Measurements from ENCODE around the gene MFSD12.
A peak's percentile ranks its signal among the peaks of the same experiment; 100 is the strongest.

Gene MFSD12

DNA sequence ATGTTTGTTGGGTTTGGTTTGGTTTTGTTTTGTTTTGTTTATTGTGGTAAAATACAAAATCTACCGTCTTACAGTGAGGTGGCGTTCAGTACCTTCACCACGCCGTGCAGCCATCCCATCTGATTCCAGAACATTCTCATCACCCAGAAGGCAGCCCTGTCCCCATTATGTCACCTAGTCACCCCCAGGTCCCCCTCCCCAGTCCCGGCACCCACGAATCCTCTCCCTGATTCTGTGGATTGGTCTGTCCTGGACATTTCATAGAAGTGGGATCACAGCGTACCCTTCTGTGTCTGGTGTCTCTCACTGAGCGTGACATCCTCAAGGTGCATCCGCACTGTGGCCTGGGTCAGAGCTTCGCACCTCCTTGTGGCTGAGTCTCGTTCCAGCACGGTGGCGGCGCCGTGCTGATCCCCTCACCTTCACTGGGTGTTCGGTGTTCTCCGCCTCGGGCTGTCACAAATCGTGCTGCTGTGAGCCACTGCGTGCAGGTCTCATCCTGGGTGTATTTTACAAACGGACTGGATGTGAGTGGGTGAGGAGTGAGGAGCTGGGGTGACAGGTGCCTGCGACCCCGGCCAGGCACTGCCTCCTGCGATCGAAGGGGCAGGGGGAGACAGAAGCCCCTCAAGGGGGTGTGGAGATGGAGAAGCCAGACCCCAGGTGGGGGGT is 19.0 kb downstream of the MFSD12 start:
- Histone ChIP-seq H3K4me1 (peaks cover 14 to 50% (median 47%) of the 10 kb centered on the region in 10 experiments; a peak in 19 of 20 replicates), H3K27ac (no peak overlapping the region), H4K20me1 (peaks cover 53 to 84% (median 68%) of the 10 kb centered on the region in 11 experiments; a peak in 21 of 22 replicates), H3K27me3 (no peaks in the 10 kb centered on the region), H3K9ac (no peak overlapping the region), H3K36me3 (peaks cover 30 to 65% (median 50%) of the 10 kb centered on the region in 11 experiments), H3K9me3 (replicated peaks in 1 of 11) (peaks cover 0 to 6% (median 0%) of the 10 kb centered on the region in 11 experiments; a peak in 4 of 22 replicates), H3K4me2 (no peak overlapping the region), H3K4me3 (no peak overlapping the region)
- no peak for TF ChIP-seq Cebpa-rat (IDR thresholded peaks at IDR 0.05)

DNA sequence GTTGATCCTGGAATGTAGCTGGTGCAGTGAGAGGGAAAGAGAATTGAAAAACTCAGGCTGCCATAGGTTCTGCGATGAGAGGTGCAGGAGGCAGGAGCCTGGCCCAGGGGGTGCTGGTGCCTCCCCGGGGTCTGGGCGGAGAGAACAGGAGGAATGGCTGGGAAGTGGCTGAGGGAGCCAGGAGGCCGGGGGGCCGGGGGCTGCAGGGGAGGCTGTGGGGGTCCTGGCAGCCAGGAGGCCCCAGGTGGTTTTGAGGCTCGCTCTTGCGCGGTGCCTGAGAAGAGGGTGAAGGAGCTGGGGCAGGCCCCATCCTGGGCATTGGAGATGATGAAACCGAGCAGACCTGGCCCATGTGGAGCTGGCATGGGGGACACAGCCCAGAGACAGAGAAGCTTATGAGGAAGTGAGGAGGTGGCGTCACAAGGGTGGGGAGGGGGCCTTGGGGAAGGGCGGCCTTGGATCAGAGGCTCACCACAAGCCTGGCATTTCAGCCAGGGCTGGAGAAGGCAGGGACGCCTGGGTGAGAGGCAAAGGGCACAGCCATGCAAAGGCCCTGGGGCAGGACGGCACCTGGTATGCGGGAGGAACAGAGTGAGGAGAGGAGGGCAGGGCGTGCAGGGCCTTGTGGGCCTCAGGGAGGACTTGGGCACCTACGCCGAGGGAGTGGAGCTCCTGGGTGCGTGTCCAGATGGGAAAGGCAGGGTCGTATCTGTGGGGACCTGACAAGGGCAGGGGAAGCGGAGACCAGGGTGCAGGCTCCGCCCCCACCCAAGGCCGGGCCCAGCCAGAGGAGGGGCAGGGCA is 19.7 kb downstream of the MFSD12 start:
- H3K9me3 ChIP-seq (replicated peaks in 1 of 11), result peaks cover 0 to 6% (median 0%) of the 10 kb centered on the region in 11 experiments; a peak in 4 of 22 replicates
- peak overlapping the region in 1 of 11 experiments; percentile 12; a peak in 2 of 22 replicates for H3K27ac ChIP-seq
- no peak overlapping the region for H3K4me3 ChIP-seq
- H3K27me3 ChIP-seq, result no peaks in the 10 kb centered on the region
- peaks cover 14 to 54% (median 51%) of the 10 kb centered on the region in 10 experiments; a peak in 19 of 20 replicates for H3K4me1 ChIP-seq
- H4K20me1 ChIP-seq, result peaks cover 60 to 84% (median 74%) of the 10 kb centered on the region in 11 experiments; a peak in 21 of 22 replicates
- TF ChIP-seq Cebpa-rat (IDR thresholded peaks at IDR 0.05), result no peak
- H3K36me3 ChIP-seq, result peaks cover 32 to 67% (median 55%) of the 10 kb centered on the region in 11 experiments
- peak overlapping the region in 3 of 11 experiments; percentile 15 to 27 (median 24); a peak in 4 of 22 replicates for H3K9ac ChIP-seq
- H3K4me2 ChIP-seq, result peak overlapping the region; percentile 16 to 88 (median 75); a peak in 18 of 22 replicates

DNA sequence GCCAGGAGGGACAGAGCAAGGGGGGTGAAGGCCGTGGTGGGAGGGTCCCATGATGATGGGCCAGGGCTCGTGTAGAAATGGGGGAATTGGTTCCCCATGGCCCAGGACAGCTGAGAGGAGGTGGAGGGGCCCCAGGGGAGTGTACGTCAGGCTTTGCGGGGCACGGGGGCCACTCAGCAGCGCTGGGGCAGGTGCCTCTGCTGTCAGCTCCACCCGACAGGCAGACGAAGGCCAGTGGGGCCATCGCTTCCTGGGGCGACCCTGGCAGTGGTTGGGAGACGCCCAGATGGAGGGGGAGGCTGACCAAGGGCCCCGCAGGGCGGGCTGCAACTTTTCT is 20.3 kb downstream of the MFSD12 start:
- peaks cover 65 to 84% (median 74%) of the 10 kb centered on the region in 11 experiments; a peak in 21 of 22 replicates for H4K20me1 ChIP-seq
- H3K36me3 ChIP-seq, result peaks cover 37 to 68% (median 55%) of the 10 kb centered on the region in 11 experiments
- peaks cover 0 to 6% (median 0%) of the 10 kb centered on the region in 11 experiments; a peak in 4 of 22 replicates for H3K9me3 ChIP-seq (replicated peaks in 1 of 11)
- TF ChIP-seq Cebpa-rat (IDR thresholded peaks at IDR 0.05), result no peak
- peaks cover 14 to 54% (median 51%) of the 10 kb centered on the region in 10 experiments; a peak in 19 of 20 replicates for H3K4me1 ChIP-seq
- H3K27ac ChIP-seq, result peak overlapping the region in 1 of 11 experiments; percentile 12; a peak in 1 of 22 replicates
- no peak overlapping the region for H3K4me3 ChIP-seq
- H3K9ac ChIP-seq, result peak overlapping the region in 3 of 11 experiments; percentile 15 to 27 (median 24); a peak in 5 of 22 replicates
- peak overlapping the region; percentile 16 to 88 (median 75); a peak in 18 of 22 replicates for H3K4me2 ChIP-seq
- no peaks in the 10 kb centered on the region for H3K27me3 ChIP-seq

DNA sequence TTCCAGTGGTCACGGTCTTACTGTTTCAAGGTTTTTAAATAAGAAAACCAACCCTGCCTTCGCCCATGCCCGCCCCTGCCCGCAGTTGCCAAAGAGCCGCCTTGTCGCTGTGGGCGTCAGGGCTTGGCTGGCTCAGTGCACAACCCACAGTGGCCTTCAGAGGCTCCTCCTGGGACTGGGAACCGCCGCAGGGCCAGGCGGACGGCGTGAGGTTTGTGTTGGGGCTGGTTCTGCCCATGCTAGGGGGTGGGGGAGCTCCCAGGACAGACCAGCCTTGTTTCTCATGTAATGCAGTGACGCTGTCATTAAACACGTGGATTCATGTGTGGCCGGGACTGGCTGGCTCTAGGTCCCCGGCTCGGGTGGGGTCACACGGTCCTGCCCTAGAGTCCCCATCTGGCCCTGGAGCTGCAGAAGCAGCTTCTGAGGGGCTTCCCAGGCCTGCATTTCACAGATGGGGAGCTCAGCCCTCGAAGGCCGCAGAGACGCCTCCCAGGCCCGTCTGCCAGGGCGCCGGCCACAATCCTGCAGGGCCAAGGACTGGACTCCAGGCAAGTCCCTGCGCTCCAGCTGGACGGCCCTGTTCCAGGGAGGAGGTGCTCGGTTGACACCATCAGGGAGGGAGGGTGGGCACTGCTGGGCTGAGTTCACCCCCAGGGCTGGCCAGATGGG is 20.8 kb downstream of the MFSD12 start:
- H3K4me1 ChIP-seq, result peaks cover 14 to 54% (median 51%) of the 10 kb centered on the region in 10 experiments; a peak in 19 of 20 replicates
- peak overlapping the region in 7 of 11 experiments; percentile 12 to 59 (median 44); a peak in 6 of 22 replicates for H3K9ac ChIP-seq
- H3K9me3 ChIP-seq (replicated peaks in 1 of 11), result peaks cover 0 to 6% (median 0%) of the 10 kb centered on the region in 11 experiments; a peak in 4 of 22 replicates
- H3K4me2 ChIP-seq, result peak overlapping the region; percentile 37 to 88 (median 75)
- no peaks in the 10 kb centered on the region for H3K27me3 ChIP-seq
- H3K36me3 ChIP-seq, result peaks cover 42 to 73% (median 59%) of the 10 kb centered on the region in 11 experiments
- TF ChIP-seq Cebpa-rat (IDR thresholded peaks at IDR 0.05), result no peak
- no peak overlapping the region for H3K4me3 ChIP-seq
- H4K20me1 ChIP-seq, result peaks cover 65 to 85% (median 75%) of the 10 kb centered on the region in 11 experiments; a peak in 21 of 22 replicates
- H3K27ac ChIP-seq, result no peak overlapping the region; a peak in 1 of 22 replicates

DNA sequence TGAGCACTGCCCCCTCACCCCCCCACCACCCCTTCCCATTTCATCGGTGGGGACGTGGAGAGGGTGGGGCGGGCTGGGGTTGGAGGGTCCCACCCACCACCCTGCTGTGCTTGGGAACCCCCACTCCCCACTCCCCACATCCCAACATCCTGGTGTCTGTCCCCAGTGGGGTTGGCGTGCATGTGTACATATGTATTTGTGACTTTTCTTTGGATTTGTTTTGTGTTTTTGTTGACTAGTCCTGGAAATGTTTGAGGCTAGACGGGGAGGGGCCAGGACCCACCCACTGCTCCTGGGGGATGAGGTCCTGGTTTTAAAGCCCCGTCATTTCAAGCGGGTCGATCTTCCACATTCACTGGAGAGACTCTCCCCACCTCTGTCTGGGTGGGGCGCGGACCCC is 21.4 kb downstream of the MFSD12 start:
- peak overlapping the region in 5 of 11 experiments; percentile 12 to 59 (median 24); a peak in 5 of 22 replicates for H3K9ac ChIP-seq
- H4K20me1 ChIP-seq, result peaks cover 65 to 91% (median 80%) of the 10 kb centered on the region in 11 experiments; a peak in 21 of 22 replicates
- peaks cover 48 to 79% (median 65%) of the 10 kb centered on the region in 11 experiments for H3K36me3 ChIP-seq
- no peak overlapping the region for H3K27ac ChIP-seq
- H3K4me2 ChIP-seq, result peak overlapping the region; percentile 27 to 88 (median 79)
- no peak overlapping the region for H3K4me3 ChIP-seq
- no peaks in the 10 kb centered on the region for H3K27me3 ChIP-seq
- H3K4me1 ChIP-seq, result peaks cover 14 to 54% (median 51%) of the 10 kb centered on the region in 10 experiments; a peak in 19 of 20 replicates
- TF ChIP-seq Cebpa-rat (IDR thresholded peaks at IDR 0.05), result no peak
- peaks cover 0 to 6% (median 0%) of the 10 kb centered on the region in 11 experiments; a peak in 4 of 22 replicates for H3K9me3 ChIP-seq (replicated peaks in 1 of 11)

DNA sequence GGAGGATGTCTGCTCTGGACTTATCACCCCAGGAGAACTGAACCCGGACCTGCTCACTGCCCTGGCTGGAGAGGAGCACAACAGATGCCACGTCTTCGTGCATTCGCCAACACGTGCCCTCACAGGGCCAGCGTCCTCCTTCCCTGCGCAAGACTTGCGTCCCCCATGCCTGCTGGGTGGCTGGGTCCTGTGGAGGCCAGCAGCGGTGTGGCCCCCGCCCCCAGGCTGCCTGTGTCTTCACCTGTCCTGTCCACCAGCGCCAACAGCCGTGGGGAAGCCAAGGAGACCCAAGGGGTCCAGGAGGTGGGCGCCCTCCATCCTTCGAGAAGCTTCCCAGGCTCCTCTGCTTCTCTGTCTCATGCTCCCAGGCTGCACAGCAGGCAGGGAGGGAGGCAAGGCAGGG is 21.8 kb downstream of the MFSD12 start:
- no peak for TF ChIP-seq Cebpa-rat (IDR thresholded peaks at IDR 0.05)
- Histone ChIP-seq H3K4me1 (peaks cover 14 to 54% (median 51%) of the 10 kb centered on the region in 10 experiments; a peak in 19 of 20 replicates), H3K27me3 (no peaks in the 10 kb centered on the region), H4K20me1 (peaks cover 65 to 95% (median 84%) of the 10 kb centered on the region in 11 experiments; a peak in 21 of 22 replicates), H3K4me2 (peak overlapping the region in 10 of 11 experiments; percentile 15 to 88 (median 80); a peak in 18 of 22 replicates), H3K9ac (peak overlapping the region in 1 of 11 experiments; percentile 32; a peak in 1 of 22 replicates), H3K4me3 (no peak overlapping the region), H3K27ac (no peak overlapping the region), H3K36me3 (peaks cover 52 to 83% (median 69%) of the 10 kb centered on the region in 11 experiments), H3K9me3 (replicated peaks in 1 of 11) (peaks cover 0 to 6% (median 0%) of the 10 kb centered on the region in 11 experiments; a peak in 4 of 22 replicates)

DNA sequence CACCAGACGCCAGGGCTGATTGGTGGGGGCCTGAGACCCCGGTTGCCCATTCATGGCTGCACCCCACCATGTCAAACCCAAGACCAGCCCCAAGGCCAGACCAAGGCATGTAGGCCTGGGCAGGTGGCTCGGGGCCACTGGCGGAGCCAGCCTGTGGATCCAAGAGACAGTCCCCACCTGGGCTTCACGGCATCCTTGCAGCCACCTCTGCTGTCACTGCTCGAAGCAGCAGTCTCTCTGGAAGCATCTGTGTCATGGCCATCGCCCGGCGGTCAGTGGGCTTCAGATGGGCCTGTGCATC is 22.2 kb downstream of the MFSD12 start:
- Histone ChIP-seq H3K27ac (0 out of 22 replicates have a peak overlapping the region, but pooled peaks of 1 of the 11 experiments have one; percentile 28), H3K36me3 (peaks cover 56 to 86% (median 70%) of the 10 kb centered on the region in 11 experiments), H3K4me2 (peak overlapping the region in 8 of 11 experiments; percentile 62 to 88 (median 81); a peak in 16 of 22 replicates), H3K9me3 (replicated peaks in 1 of 11) (peaks cover 0 to 6% (median 0%) of the 10 kb centered on the region in 11 experiments; a peak in 4 of 22 replicates), H3K4me1 (peaks cover 14 to 54% (median 51%) of the 10 kb centered on the region in 10 experiments; a peak in 19 of 20 replicates), H4K20me1 (peaks cover 65 to 98% (median 88%) of the 10 kb centered on the region in 11 experiments; a peak in 21 of 22 replicates), H3K9ac (peak overlapping the region in 4 of 11 experiments; percentile 44 to 50 (median 49); a peak in 7 of 22 replicates), H3K4me3 (no peak overlapping the region), H3K27me3 (no peaks in the 10 kb centered on the region)
- TF ChIP-seq Cebpa-rat (IDR thresholded peaks at IDR 0.05), result no peak

All from BLaER1 treated with 17β-estradiol and CSF1 and Interleukin-3, amounts not matched to agents 10 nM and 100 nM (cell line).